Upper lobe of left lung (tissue), 4 donors: ENCODE data around the gene SHISA7.

Experiments
- CTCF ChIP-seq, 6 experiments: fragments of 450-650 bp in 4 of 6; fragments of 200-600 bp in 2 of 6; sonication (generic) in 2 of 6; IDR thresholded peaks; one replicate each; pipeline ENCODE4 v1.5.1; 2016 to 2019; ENCODE audit warnings: antibody characterized with exemption in 6 of 6
- POLR2A ChIP-seq, 4 donors: fragments of 450-650 bp; IDR thresholded peaks; one replicate each; pipeline ENCODE4 v1.5.1; 2016 to 2017; ENCODE audit warnings: antibody characterized with exemption in 4 of 4, mild to moderate bottlenecking in 2 of 4
- POLR2AphosphoS5 ChIP-seq, 2 donors: sonication (generic); formaldehyde crosslinking; IDR thresholded peaks; one replicate each; pipeline ENCODE4 v1.5.1; 2017; ENCODE audit warnings: antibody characterized with exemption in 2 of 2

GRCh38 chr19:55446060-55446459 is 3.0 kb upstream of the SHISA7 start:
- TF ChIP-seq POLR2A (IDR thresholded peaks at IDR 0.05), result no peak
- no peak for TF ChIP-seq CTCF (IDR thresholded peaks at IDR 0.05)
- TF ChIP-seq POLR2AphosphoS5 (IDR thresholded peaks at IDR 0.05), result no peak
